GM21786 (cell line): ENCODE results near the gene EFNA3.

Experiments used
- ATAC-seq: cut with Tn5 transposase; IDR thresholded peaks from one replicate; pipeline ENCODE4 v1.9.1; 2021; ENCODE audit not compliant: unreplicated experiment

The EFNA3 gene

GRCh38 chr1:155066777-155067176 is 11.9 kb upstream of the EFNA3 start:
- no peak for ATAC-seq

GRCh38 chr1:155068599-155068998 is 10.0 kb upstream of the EFNA3 start:
- ATAC-seq: no peak

DNA sequence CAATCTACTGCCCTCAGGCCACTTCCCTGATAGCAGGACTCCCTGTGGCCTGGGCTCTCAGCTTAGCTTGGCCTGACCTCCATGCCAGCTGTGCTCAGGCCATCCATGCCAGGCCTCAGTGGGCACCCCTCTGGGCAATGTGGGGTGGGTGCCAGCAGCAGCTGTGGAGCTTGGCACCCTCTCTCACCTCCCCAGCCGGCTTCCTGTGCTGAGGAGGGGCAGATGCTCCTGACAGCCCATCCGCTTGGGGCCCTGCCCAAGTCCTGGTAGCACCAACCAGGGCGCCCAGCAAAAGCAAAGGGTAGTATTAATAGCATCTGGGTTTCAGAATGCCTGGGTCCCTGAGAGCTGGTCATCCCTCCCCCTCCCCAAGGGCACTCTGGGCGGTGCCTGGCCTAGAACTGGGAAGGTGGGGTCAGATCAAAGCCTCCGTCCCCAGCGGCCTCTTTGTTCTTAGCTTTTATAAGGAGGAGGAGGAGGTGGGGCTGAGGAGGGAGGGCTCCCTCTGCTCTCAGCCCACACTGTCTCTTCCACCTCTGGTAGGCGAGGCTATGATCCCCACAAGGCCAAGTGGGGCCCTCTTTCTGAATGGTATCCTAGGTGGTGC is 9.0 kb upstream of the EFNA3 start:
- ATAC-seq: no peak

DNA sequence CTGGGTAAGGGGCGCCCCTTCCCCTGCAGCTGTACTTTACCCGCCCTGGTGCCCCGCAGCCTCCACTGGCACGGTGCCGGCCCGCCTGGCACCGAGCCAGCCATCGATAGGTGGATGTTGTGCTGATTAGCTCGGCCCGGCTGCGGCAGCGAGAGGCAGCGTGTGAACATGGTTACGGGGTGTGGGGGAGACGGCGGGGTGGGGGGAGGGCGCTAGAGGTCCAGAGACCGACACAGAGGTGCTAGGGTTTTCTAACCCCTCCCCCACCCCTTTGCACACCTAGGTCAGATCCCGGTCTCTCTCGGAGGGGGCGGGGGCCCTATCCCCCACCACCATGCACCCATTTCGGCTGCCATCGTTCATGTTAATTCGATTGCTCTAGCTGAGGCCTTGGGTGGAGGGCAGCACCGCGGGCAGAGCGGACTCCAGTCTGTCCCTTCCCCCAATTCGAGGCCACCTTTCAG is 8.4 kb upstream of the EFNA3 start:
- ATAC-seq: no peak

DNA sequence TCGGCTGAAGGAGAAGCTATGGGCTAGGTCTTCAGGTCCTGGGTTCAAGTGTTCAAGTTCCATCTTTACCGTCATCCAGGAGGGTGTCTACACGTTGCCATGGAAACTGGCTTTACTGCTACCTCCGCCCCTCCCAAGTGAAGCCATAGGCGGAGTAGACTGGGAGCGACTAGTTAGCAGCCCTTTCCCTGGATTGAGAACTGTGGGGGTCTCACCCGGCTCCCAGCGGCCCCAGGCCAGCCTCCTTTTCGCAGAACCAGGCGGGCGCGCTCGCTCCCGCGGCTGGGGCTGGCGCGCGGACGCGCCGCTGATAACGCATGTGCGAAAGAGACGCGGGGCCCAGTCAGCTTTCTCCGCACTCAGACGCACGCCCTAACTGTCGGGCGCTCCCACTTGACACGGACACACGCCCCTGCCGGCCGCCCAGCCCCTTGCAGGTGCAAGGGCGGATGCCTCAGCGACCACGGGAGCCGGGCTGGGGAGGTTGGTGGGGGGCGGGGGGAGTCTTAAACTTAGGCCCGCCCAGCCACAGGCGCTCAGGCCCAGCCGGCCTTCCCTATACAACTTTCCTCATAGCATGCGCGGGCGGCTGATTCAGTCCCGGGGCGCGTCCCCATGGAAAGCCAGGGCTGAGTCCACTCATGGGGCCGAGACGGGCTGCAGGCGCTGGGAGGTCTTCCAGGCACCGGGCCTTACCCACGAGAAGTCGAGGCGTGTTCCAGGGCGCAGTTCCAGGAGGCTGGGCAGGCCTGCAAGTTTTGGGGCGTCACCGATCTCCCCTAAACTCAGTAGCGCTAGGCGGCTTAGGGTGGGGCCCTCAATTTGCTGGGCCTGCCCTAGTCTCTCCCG is 7.7 kb upstream of the EFNA3 start:
- ATAC-seq: peak; percentile 69

DNA sequence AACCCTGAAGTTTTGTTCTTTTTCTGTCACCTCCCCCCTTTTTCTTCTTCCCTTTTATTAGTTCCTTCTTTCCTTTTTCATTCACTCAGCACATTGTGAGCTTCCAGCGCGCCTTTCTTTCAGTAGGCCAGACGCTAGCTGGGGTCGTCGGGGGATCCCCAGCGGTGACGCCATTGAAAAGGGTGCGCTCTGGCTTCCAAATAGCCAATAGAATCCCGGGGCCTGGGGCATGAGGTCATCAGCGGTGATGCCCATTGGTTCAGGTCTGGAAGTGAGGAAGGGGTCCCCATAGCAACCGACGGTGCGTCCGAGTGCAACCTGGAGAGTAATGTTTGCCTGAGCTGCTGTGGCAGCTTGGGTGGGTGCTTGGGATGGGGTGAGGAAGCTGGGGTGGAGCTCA is 6.9 kb upstream of the EFNA3 start:
- no peak for ATAC-seq

- no peak for ATAC-seq
These were observed 5.9 kb upstream of the EFNA3 start for GRCh38 chr1:155072531-155073289.

- no peak for ATAC-seq
These were observed 5.0 kb upstream of the EFNA3 start for GRCh38 chr1:155073377-155074242.

DNA sequence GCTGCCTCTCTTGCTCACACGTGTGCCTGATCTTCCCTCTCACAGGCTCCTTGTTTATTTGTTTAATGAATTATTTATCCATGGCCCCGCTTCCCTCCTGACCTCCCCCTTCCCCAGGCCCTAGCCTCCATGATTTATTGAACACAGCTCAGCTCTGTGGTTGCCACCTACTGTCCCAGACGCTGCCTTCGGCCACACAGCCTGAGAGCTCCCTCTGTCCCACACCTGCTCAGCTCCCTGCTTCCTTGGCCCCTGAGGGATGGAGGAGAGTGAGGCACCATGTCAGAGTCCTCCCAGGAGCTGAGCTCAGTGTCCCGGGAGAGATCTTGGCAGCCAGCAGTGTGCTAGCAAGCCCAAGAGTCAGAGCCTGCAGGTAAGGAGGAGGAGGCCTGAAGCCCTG is 3.1 kb upstream of the EFNA3 start:
- no peak for ATAC-seq

GRCh38 chr1:155076371-155076770 is 2.3 kb upstream of the EFNA3 start:
- ATAC-seq: no peak

DNA sequence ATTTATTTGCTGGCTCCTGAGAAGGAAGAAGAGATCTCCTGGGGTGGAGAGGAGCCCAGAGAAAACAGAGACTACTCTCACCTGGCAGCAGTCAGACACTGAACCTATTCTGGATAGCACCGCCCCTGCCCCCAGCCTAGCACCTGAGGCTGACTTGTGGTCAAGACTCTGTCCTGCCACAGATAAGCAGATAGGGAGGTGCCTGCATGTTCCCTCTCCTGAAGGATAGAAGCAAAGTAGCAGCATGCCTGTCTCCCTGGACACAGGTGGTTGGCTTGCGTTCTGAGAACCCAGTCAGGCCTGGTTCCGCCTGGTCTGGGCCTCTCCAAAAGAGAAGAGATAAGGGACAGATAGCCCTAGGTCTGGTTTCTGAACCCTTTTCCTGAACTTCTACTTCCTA is 1.3 kb upstream of the EFNA3 start:
- ATAC-seq: no peak

GRCh38 chr1:155077758-155078445 is 735 bp upstream of the EFNA3 start:
- no peak for ATAC-seq

DNA sequence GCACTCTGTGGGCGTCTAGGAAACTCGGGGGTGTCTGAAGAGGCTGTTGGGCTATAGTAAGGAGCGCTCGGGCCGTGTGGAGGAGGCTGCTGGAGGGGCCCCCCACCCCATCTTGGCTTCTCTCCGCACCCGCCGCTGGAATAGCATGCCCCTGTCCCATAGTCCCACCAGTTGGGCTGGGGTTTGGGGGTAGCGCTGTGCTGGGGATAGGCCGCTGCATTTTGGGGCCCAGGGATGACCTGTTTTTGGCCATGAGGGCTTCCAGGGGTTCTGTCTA is 511 bp downstream of the EFNA3 start:
- no peak for ATAC-seq

DNA sequence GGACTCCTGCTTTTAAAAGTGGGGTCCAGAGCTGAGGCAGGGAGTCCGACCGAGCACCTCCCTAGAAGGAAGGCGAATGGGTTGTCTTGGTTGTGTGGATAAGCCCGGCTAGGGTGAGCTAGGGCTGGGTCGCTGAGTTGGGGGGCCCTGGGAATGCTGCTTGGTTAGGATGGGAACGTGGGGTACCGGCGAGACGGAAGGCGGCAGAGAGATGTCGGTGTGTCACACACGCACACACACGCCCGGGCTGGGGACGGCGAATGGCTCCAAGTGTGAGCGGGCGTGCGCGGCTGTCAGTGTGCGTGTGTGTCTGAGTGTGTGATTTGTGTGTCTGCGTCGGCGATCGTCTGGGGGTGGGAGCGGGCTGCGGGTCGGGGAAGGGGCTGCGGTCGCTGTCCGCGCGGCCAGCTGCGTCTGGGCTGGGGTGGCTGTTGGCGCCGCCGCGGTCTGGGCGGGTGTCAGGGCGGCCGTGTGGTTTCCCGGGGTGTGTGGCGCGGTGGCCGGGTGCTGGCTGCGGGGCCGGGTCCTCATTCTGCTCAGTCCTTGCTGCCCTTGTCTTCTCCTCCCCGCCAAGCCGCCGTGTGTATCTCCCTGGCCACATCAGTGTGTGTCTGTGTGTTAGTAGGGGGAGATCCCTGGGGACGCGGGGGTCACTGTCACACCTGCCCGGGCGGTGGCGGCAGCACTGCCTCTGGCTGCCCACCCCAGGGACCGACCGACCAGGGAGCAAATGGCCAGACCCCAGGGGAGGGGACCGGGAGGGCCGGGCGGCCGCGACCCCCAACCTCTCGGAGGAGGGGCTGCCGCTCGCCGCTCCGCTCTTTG is 1.1 kb downstream of the EFNA3 start:
- no peak for ATAC-seq

DNA sequence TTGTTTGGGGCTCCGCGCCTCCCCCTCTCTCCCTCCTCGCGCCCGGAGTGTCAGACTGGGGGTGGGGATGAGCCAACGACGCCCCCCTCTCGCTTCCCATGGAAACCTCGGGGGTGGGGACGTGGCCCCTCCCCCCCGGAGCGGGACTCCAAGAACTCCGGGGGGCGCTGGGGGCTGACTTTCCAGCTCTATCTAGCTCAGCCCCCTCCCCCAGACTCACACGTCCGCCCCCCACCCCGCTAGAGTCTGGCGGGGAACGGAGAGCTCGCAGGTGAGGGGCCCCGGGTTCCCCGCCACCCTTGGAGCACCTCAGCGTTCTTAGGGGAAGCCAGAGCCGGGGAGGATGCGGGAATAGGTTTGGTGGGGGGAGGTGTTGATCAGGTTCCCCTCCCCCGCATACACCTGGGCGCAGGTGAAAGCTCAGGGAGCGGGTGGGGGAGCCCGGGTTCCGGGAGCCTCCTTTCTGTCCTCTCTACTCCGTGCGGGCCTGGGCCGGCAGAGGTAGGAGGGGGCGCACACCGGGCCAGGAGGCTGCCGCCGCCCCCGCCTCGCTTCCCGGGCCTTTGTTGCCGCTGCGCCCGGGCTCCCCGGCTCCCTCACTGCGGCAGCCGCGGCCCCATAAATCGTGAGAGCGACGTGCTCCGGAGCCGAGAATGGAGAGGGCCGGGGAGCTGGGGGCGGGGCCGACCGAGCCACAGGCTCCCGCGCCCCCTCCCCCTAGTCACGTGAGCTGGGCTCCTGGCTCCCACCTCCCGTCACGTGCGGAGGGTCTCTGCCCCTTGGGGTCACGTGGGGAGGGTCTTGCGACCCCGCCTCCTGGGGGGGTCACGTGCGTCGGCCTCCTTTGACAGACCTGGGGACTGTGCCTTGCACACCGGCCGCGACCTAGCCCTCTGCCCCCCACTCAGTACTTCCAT is 1.9 kb downstream of the EFNA3 start:
- no peak for ATAC-seq

DNA sequence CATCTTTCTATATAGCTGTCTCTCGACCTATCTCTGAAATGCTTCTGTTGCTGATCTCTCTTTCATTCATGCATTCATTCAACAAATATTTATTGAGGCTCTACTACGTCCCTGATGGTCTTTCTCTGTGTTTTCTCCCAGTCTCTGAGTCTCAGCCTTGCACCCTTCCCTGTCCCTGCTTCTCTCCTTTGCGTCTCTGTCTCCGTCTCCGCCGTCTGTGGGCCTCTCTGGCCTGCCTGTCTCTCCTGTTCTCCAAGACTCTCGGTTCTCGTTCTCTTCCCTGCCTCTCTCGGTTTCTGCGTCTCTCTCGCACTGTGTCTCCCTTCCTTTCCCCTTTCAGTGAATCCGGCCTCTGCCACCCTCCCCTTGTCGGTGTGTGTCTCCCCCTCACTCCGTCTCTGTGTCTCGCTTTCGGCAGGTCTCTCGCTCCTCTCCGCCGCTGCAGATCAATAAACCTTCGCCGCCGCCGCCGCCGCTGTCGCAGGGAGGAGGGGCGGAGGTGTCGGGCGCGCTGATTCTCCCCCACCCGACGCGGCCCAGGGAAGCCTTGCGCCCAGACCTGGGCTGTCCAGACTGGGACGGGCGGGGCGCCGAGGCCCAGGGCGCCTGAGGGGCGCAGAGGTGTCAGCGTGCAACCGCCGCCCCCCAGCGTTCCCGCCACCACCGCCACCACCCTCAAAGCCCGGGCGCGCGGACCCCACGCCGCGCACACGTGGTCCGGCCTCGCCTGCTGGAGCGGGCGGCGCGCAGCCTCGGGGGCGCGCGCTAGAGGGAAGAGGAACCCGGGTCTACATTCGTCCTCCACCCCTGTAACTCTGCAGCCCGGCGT is 3.0 kb downstream of the EFNA3 start:
- no peak for ATAC-seq

- ATAC-seq: no peak
These were observed 3.8 kb downstream of the EFNA3 start for GRCh38 chr1:155082301-155083051.
